Adipocyte (in vitro differentiated cells): Measurements from ENCODE around the gene DCUN1D1.

ENCODE experiments used
- DNase-seq: peaks from one replicate; pipeline ENCODE4 v3.0.0-alpha.2; 2015; ENCODE audit warnings: low read depth
- H3K27me3 ChIP-seq: replicated peaks from 2 replicates; pipeline ENCODE4 v1.7.0; 2013; ENCODE audit warnings: mild to moderate bottlenecking, low read length, moderate library complexity; ENCODE audit not compliant: control insufficient read depth, insufficient read depth
- H3K36me3 ChIP-seq: 2 replicates; pipeline ENCODE4 v1.7.0; 2013; ENCODE audit warnings: low read length, mild to moderate bottlenecking, moderate library complexity; ENCODE audit not compliant: control insufficient read depth, insufficient read depth, severe bottlenecking
- H3K4me1 ChIP-seq: 2 replicates; pipeline ENCODE4 v1.7.0; 2013; ENCODE audit warnings: mild to moderate bottlenecking, low read length, moderate library complexity; ENCODE audit not compliant: control insufficient read depth, insufficient read depth
- H3K4me3 ChIP-seq: 2 replicates; pipeline ENCODE4 v1.7.0; 2013; ENCODE audit warnings: mild to moderate bottlenecking, low read length, moderate library complexity
- H3K9ac ChIP-seq: 2 replicates; pipeline ENCODE4 v1.7.0; 2013; ENCODE audit warnings: mild to moderate bottlenecking, low read length, moderate library complexity
- H3K9me3 ChIP-seq: 2 replicates; pipeline ENCODE4 v1.7.0; 2013; ENCODE audit warnings: mild to moderate bottlenecking, low read length, moderate library complexity; ENCODE audit not compliant: control insufficient read depth

The DCUN1D1 gene

DNA sequence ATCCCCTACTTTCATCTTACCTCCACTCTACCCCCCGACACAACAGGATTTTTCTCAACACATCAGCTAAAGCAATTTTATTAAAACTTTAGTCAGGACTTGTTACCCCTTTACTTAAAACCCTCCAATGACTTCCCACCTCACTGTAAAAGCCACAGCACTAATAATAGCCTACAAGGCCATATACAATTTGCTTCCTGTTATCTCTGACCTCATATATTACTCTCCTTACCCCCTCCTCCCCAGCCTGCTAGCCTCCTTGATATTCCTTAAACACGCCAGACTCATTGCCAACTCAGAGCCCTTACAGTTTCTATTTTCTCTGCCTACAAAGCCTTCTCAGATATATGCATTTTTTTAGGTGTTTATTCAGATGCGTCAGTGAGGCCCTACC, 54.4 kb downstream of the DCUN1D1 start:
- no peak for DNase-seq
- no peaks in the 10 kb centered on the region for H3K27me3 ChIP-seq
- H3K36me3 ChIP-seq: peaks cover 7% of the 10 kb centered on the region
- no peaks in the 10 kb centered on the region for H3K9me3 ChIP-seq
- H3K4me1 ChIP-seq: peaks cover 24% of the 10 kb centered on the region
- no peak overlapping the region for H3K9ac ChIP-seq
- H3K4me3 ChIP-seq: no peak overlapping the region

DNA sequence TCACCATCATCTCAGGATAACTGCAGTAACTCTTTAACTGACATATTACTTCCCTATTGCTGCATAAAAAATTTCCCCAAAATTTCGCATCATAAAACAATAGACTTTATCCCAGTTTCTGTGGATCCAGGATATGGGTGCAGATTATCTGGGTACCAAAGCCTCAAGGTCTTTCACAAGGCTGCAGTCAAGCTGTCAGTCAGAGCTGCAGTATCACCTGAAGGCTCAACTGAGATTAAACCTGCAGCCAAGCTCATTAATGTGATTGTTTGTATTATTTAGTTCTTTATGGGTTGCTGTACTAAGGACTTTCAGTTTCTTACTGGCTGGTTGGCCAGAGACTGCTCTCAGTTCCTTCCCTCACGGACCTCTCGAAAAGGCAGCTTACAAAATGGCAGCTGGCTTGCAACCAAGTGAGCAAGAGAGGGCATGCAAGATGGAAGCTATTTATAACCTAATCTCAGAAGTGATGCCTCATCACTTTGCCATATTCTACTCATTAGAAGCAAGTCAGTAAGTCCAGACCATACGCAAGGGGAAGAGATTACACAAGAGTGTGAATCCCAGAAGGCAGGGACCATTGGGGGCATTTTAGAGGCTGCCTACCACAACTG, 54.9 kb downstream of the DCUN1D1 start:
- Histone ChIP-seq H3K9me3 (no peaks in the 10 kb centered on the region), H3K9ac (no peak overlapping the region), H3K27me3 (no peaks in the 10 kb centered on the region), H3K4me1 (peaks cover 24% of the 10 kb centered on the region), H3K36me3 (peaks cover 7% of the 10 kb centered on the region), H3K4me3 (peak overlapping the region; percentile 11)
- DNase-seq: no peak

DNA sequence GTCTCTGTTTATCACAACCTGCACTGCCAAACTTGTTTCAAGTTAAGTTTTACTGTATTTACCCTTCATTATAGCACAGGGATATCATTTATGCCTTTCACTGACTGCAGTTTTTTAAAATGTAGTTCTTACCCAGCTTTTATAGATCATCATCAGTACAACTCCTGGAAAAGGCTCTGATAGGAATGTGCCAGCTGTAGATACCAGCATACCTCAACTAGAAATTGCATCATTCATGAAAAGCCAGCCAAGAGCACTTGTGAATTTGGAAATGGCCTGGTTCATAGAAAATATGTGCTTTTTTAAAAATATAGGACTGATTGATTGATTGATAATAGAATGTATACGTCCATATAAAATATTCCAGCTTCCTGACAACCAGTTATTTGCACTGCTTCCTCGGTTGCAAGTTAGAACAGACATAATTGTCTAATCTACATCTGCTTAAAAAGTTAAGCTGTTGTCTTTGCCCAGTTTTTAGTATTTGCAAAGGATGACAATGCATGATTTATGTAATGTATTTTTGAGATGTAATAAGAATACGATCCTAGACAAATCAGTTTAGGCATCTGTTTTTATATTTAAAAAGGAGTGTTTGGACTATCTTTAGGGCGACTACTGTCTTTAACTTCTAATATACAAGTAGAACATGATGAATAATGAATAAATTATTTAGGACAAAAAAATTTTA, 58.5 kb downstream of the DCUN1D1 start:
- Histone ChIP-seq H3K36me3 (peaks cover 5% of the 10 kb centered on the region), H3K9ac (no peak overlapping the region), H3K4me1 (peaks cover 24% of the 10 kb centered on the region), H3K9me3 (no peaks in the 10 kb centered on the region), H3K4me3 (no peak overlapping the region), H3K27me3 (no peaks in the 10 kb centered on the region)
- DNase-seq: peak; percentile 77

DNA sequence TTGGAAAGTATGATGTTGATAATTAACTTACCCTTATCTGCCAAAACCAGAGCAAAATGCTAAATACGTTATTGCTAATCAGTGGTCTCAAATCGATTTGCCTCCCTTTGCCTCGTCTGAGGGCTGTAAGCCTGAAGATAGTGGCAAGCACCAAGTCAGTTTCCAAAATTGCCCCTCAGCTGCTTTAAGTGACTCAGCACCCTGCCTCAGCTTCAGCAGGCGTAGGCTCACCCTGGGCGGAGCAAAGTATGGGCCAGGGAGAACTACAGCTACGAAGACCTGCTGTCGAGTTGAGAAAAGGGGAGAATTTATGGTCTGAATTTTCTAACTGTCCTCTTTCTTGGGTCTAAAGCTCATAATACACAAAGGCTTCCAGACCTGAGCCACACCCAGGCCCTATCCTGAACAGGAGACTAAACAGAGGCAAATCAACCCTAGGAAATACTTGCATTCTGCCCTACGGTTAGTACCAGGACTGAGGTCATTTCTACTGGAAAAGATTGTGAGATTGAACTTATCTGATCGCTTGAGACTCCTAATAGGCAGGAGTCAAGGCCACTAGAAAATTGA, 59.7 kb downstream of the DCUN1D1 start:
- Histone ChIP-seq H3K27me3 (no peaks in the 10 kb centered on the region), H3K9me3 (no peaks in the 10 kb centered on the region), H3K9ac (no peak overlapping the region), H3K4me1 (peaks cover 15% of the 10 kb centered on the region), H3K4me3 (no peak overlapping the region), H3K36me3 (peaks cover 13% of the 10 kb centered on the region)
- no peak for DNase-seq

DNA sequence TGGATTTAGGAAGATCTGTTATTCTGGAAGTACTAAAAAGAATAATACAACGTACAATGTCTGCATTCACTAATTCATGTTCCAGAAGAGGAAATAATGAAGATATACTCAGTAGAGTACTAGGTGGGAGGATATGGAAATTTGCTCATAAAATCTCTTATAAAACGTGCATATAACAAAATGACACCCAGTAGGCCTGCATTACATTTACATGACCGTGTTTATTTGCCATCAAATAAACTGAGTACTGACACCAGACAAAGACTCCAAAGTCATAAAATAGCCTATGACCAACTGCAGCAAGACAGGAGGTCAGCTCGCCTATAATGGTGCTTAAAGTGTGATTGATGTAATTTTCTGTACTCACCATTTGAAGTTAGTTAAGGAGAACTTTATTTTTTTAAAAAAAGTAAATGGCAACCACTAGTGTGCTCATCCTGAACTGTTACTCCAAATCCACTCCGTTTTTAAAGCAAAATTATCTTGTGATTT, 60.4 kb downstream of the DCUN1D1 start:
- no peak for DNase-seq
- Histone ChIP-seq H3K36me3 (peaks cover 19% of the 10 kb centered on the region), H3K9me3 (no peaks in the 10 kb centered on the region), H3K9ac (no peak overlapping the region), H3K4me3 (no peak overlapping the region), H3K27me3 (no peaks in the 10 kb centered on the region), H3K4me1 (peaks cover 10% of the 10 kb centered on the region)

DNA sequence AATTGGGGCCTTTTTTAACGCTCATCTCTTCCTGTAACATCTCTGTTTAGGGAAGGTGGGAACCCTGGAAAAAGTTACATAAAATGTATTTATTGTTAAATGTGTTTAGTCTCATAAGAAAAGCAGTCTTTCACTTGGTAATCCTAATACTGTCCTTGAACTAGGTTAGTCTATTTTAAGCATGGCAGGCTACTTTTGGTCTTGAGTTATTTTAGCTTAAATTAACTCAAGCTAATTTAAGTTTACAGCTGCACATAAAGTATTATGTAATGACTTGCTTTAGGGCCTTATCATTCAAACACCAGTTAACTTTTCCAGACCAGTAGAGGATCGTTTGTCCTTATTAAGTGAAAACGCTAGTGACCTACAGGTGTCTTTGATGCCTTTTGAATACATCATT, 63.2 kb downstream of the DCUN1D1 start:
- Histone ChIP-seq H3K27me3 (no peaks in the 10 kb centered on the region), H3K9me3 (no peaks in the 10 kb centered on the region), H3K4me1 (peaks cover 15% of the 10 kb centered on the region), H3K9ac (no peak overlapping the region), H3K36me3 (peaks cover 29% of the 10 kb centered on the region), H3K4me3 (no peak overlapping the region)
- DNase-seq: no peak

DNA sequence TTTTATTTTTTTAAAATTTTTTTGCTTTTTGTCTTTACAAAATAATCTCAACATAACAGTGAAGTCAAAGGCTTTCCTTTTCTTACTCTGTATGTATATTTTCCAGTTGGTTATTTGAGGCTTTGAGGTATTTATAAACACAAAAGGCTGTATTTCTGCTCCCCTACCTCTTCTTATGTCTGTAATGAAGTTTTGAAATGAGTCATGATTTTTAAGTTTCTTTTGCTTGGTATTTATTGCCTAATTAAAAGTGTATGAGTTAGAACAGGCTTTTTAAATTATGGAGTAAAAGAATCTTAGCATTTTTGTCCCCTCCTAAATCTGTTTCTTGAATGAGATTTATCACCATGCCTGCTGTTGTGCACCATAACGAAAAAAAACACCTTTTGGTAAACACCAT, 66.0 kb downstream of the DCUN1D1 start:
- Histone ChIP-seq H3K9ac (no peak overlapping the region), H3K9me3 (no peaks in the 10 kb centered on the region), H3K27me3 (no peaks in the 10 kb centered on the region), H3K4me3 (no peak overlapping the region), H3K4me1 (peaks cover 22% of the 10 kb centered on the region), H3K36me3 (peaks cover 29% of the 10 kb centered on the region)
- peak; percentile 44 for DNase-seq

DNA sequence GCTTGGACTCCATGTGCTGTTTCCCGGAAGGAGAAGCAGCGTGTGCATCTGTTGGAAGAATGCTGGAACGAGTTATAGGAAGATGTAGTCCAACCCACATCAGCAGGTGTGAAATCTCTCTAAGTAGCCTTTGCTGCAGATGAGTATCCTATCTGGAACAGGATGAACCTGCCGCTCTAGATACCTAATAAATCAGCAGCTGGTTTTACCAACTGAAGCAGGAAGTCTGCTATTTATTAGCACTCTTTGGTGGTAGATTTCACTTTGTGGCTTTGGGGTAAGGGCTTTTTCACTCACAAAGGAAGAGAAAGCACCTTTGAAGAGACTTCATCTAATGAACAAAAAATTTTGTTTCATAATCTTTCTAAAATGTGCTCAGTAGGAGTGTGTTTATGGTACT, 66.4 kb downstream of the DCUN1D1 start:
- Histone ChIP-seq H3K36me3 (peaks cover 29% of the 10 kb centered on the region), H3K9ac (no peak overlapping the region), H3K4me1 (peaks cover 27% of the 10 kb centered on the region), H3K9me3 (no peaks in the 10 kb centered on the region), H3K4me3 (no peak overlapping the region), H3K27me3 (no peaks in the 10 kb centered on the region)
- no peak for DNase-seq

DNA sequence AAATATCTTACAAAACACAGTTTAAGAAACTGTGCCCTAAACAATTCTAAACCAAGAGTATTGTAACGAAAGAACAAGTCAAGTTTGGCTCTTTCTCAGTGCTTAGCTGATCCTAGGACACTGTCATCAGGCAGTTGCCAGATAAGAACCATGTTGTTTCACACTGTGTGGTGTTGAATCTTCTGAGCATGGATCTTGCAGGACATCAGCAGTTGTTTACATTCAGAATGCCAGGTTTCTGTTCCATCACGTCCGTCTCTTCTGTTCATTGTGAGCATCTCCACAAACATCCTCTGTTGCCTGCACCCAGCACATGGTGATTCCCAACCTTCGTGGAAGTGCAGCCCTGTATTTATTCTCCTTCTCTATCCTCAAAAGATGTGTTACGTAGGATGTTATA, 67.9 kb downstream of the DCUN1D1 start:
- H3K9me3 ChIP-seq: no peaks in the 10 kb centered on the region
- no peak for DNase-seq
- no peaks in the 10 kb centered on the region for H3K27me3 ChIP-seq
- peaks cover 26% of the 10 kb centered on the region for H3K36me3 ChIP-seq
- H3K9ac ChIP-seq: no peak overlapping the region
- peaks cover 35% of the 10 kb centered on the region for H3K4me1 ChIP-seq
- no peak overlapping the region for H3K4me3 ChIP-seq

DNA sequence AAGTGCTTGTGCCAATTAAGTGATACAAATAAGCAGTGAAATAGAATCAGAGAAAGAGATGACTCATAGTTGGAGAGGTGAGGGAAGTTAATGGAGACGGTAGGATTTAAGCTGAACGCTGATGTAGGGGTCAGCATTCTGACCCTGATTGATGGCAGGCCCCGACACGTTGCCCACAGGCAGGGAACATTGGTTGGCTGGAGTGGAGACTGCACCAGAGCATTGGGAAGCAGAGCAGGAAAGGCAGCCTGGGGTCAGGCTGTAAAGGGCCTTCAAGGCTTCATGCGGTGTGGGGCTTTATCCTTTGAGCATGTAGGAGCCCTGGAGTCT, 68.6 kb downstream of the DCUN1D1 start:
- Histone ChIP-seq H3K36me3 (peaks cover 31% of the 10 kb centered on the region), H3K4me1 (peaks cover 35% of the 10 kb centered on the region), H3K4me3 (no peak overlapping the region), H3K9ac (no peak overlapping the region), H3K27me3 (no peaks in the 10 kb centered on the region), H3K9me3 (no peaks in the 10 kb centered on the region)
- no peak for DNase-seq

DNA sequence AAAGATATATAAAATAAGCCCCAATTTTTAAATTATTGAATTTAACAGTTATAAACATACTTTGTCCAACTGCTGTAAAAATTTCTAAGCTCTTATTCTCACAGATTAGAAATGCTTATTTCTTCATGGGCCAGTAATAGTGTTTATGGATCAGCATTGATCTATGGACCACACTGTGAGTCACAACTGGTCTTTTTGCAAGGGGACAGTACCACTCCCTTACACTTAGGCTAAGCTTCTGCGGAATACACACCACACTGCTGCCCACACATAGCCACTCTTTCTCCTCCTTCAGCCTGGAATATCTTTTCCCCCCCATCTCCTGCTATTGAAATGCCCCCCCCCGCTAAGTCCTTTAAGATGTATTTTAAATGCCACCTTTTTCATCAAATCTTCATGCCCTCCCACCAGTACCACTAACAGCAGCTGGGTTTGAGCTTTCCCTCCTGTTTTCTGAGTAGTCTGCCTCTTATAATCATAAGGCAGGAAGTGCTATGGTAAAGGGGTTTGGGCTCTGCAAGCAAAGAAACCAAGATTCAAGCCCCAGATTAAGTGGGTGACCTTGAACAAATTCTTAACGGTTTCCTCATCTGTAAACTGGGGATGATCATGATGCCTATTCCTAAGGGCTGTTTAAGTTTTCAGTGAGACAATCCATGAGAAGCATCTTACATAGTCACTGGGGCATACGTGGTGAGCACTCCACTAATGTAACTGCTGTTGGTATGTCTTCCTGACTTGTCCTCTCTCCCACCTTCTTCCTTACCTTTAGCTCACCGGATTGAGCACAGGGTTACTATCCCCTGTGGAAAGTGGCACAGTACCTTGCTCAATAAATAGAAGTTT, 69.2 kb downstream of the DCUN1D1 start:
- Histone ChIP-seq H3K9me3 (no peaks in the 10 kb centered on the region), H3K9ac (no peak overlapping the region), H3K4me3 (no peak overlapping the region), H3K4me1 (peaks cover 35% of the 10 kb centered on the region), H3K27me3 (no peaks in the 10 kb centered on the region), H3K36me3 (peaks cover 32% of the 10 kb centered on the region)
- DNase-seq: no peak
